GM12878 (cell line): Measurements from ENCODE around the gene TH. TPM values are rescaled to one million over a fixed set of nuclear protein-coding genes. Genes with fewer than 3 reads are reported as not detected.

Experiments used
- ATAC-seq: fragments of 200-7000 bp; cut with Tn5 transposase; 3 replicates; pipeline ENCODE4 v1.9.1; 2020; ENCODE audit warnings: mild to moderate bottlenecking, moderate library complexity
- BruUV-seq: library from RNA; stranded (reverse); fragments of 400-500 nt; replicated peaks from 2 replicates; lab custom pipeline; 2021; lab: Mats Ljungman, UMichigan
- CTCF ChIA-PET: fragments of 300-600 bp; sonication (Branson Sonifier 250); formaldehyde crosslinking; extraction: SDS; loops from one replicate; lab custom pipeline; 2021; ENCODE audit warnings: inconsistent platforms; lab: Yijun Ruan, JAX
- POLR2A ChIA-PET: fragments of 350-600 bp; formaldehyde crosslinking; extraction: SDS; loops from one replicate; lab custom pipeline; 2021; ENCODE audit warnings: inconsistent platforms; lab: Charles Lee
- RAD21 ChIA-PET: fragments of 300-600 bp; sonication (Branson Sonifier 250); formaldehyde crosslinking; loops from one replicate; lab custom pipeline; 2023; ENCODE audit warnings: antibody characterized with exemption; ENCODE audit not compliant: unreplicated experiment; lab: Charles Lee
- SMC1A ChIA-PET: fragments of 300-600 bp; sonication (Branson Sonifier 250); formaldehyde crosslinking; loops from one replicate; lab custom pipeline; 2023; ENCODE audit not compliant: unreplicated experiment, uncharacterized antibody; lab: Charles Lee
- DNase-seq: peaks from one replicate; pipeline ENCODE4 v3.0.0-alpha.2; 2011; ENCODE audit warnings: low read depth, low spot score
- FAIRE-seq: peaks from 3 replicates; lab custom pipeline; 2011; peaks lifted over from hg19 to GRCh38; lab: Jason Lieb, UNC
- H2AFZ ChIP-seq: 2 replicates; pipeline ENCODE4 v1.6.0; 2011; ENCODE audit warnings: low read depth, low read length, control low read depth; ENCODE audit not compliant: control insufficient read depth
- H3K27ac ChIP-seq: 2 replicates; pipeline ENCODE4 v1.5.1; 2011; ENCODE audit warnings: control low read depth; ENCODE audit not compliant: control insufficient read depth, insufficient read depth
- H3K27me3 ChIP-seq, 2 experiments: replicated peaks in 1 of 2; 2 replicates each; pipeline versions ENCODE4 v1.6.0 to v1.6.1; 2011; ENCODE audit warnings: low read length in 1 of 2; ENCODE audit not compliant: control insufficient read depth in 2 of 2, insufficient read depth in 2 of 2
- H3K36me3 ChIP-seq, 2 experiments: 2 replicates each; pipeline ENCODE4 v1.5.1; 2011; ENCODE audit warnings: low read length in 1 of 2; ENCODE audit not compliant: control insufficient read depth in 2 of 2, insufficient read depth in 2 of 2
- H3K4me1 ChIP-seq: 2 replicates; pipeline ENCODE4 v1.6.1; 2011; ENCODE audit warnings: mild to moderate bottlenecking, low read length, moderate library complexity, mixed read lengths; ENCODE audit not compliant: control insufficient read depth, insufficient read depth
- H3K4me2 ChIP-seq: 2 replicates; pipeline ENCODE4 v1.6.0; 2011; ENCODE audit warnings: control low read depth; ENCODE audit not compliant: control insufficient read depth, insufficient read depth
- H3K4me3 ChIP-seq: fragments of 200-600 bp; sonication (generic); 2 replicates; pipeline ENCODE4 v1.5.1; 2016
- H3K79me2 ChIP-seq: 2 replicates; pipeline ENCODE4 v1.6.0; 2011; ENCODE audit warnings: low read length; ENCODE audit not compliant: control insufficient read depth, insufficient read depth
- H3K9ac ChIP-seq: 2 replicates; pipeline ENCODE4 v1.8.0; 2011; ENCODE audit warnings: low read length, control low read depth, mixed read lengths; ENCODE audit not compliant: control insufficient read depth, insufficient read depth
- H3K9me3 ChIP-seq: replicated peaks from 3 replicates; pipeline ENCODE4 v1.5.1; 2011; ENCODE audit warnings: mild to moderate bottlenecking, low read length; ENCODE audit not compliant: control insufficient read depth, insufficient read depth
- H4K20me1 ChIP-seq: 2 replicates; pipeline ENCODE4 v1.6.0; 2011; ENCODE audit not compliant: control insufficient read depth, insufficient read depth
- CBFB ChIP-seq: IDR thresholded peaks from 2 replicates; pipeline ENCODE4 v1.6.1; 2016; ENCODE audit warnings: antibody characterized with exemption, low read depth
- CHD2 ChIP-seq: IDR thresholded peaks from 2 replicates; pipeline ENCODE4 v1.6.1; 2011; ENCODE audit warnings: low read depth, low read length, improper control_type of control experiment, borderline replicate concordance
- ESRRA ChIP-seq: IDR thresholded peaks from 2 replicates; pipeline ENCODE4 v1.6.1; 2012; ENCODE audit warnings: mild to moderate bottlenecking, low read length, improper control_type of control experiment
- ETV6 ChIP-seq, 2 experiments: fragments of 450-650 bp in 1 of 2; IDR thresholded peaks in 1 of 2; conservative IDR thresholded peaks in 1 of 2; 2 replicates each; pipeline ENCODE4 v1.6.1; 2014; ENCODE audit warnings: antibody characterized with exemption in 1 of 2, borderline replicate concordance in 1 of 2, low read depth in 1 of 2, mild to moderate bottlenecking in 1 of 2, moderate library complexity in 1 of 2
- EZH2 ChIP-seq: IDR thresholded peaks from 2 replicates; pipeline ENCODE4 v1.6.1; 2012; ENCODE audit warnings: low read depth, mild to moderate bottlenecking, control low read depth, inconsistent platforms, low read length, borderline replicate concordance; ENCODE audit not compliant: control insufficient read depth
- HDGF ChIP-seq: fragments of 450-650 bp; IDR thresholded peaks from 2 replicates; pipeline ENCODE4 v1.6.1; 2016; ENCODE audit warnings: antibody characterized with exemption
- IKZF1 ChIP-seq: fragments of 450-650 bp; conservative IDR thresholded peaks from 2 replicates; pipeline ENCODE4 v1.6.1; 2017; ENCODE audit warnings: antibody characterized with exemption, mild to moderate bottlenecking
- MTA3 ChIP-seq: IDR thresholded peaks from 2 replicates; pipeline ENCODE4 v1.6.1; 2012; ENCODE audit warnings: low read length, inconsistent platforms, borderline replicate concordance
- SMAD1 ChIP-seq: fragments of 450-650 bp; IDR thresholded peaks from 2 replicates; pipeline ENCODE4 v1.6.1; 2018; ENCODE audit warnings: mild to moderate bottlenecking, low read depth; ENCODE audit not compliant: partially characterized antibody
- SMARCA5 ChIP-seq: fragments of 450-650 bp; IDR thresholded peaks from 2 replicates; pipeline ENCODE4 v1.6.1; 2017; ENCODE audit warnings: mild to moderate bottlenecking
- SMC3 ChIP-seq: IDR thresholded peaks from 2 replicates; pipeline ENCODE4 v1.6.1; 2011; ENCODE audit warnings: low read length, improper control_type of control experiment, borderline replicate concordance
- SUZ12 ChIP-seq: fragments of 200-600 bp; sonication (generic); IDR thresholded peaks from one replicate; pipeline ENCODE4 v1.6.1; 2018; ENCODE audit warnings: antibody characterized with exemption, mild to moderate bottlenecking; ENCODE audit not compliant: unreplicated experiment
- TARDBP ChIP-seq: IDR thresholded peaks from 2 replicates; pipeline ENCODE4 v1.6.1; 2016; ENCODE audit warnings: borderline replicate concordance
- YBX1 ChIP-seq: fragments of 450-650 bp; IDR thresholded peaks from 2 replicates; pipeline ENCODE4 v1.6.1; 2016; ENCODE audit warnings: antibody characterized with exemption
- WGBS: methylation state at CpG from one replicate; pipeline ENCODE4 v1.1.6; 2016; ENCODE audit warnings: low lambda C conversion rate; ENCODE audit not compliant: insufficient replicate concordance, insufficient coverage; ENCODE audit errors: missing lambda C conversion rate; 5-methylcytosine and 5-hydroxymethylcytosine counted together
- in situ Hi-C: fragments of 300-500 bp; cut with MboI; formaldehyde crosslinking; loops from 9 replicates; pipeline ENCODE4 v1.14.3; 2018; ENCODE audit warnings: mixed read lengths
- intact Hi-C: fragments of 100-400 bp; cut with micrococcal nuclease; formaldehyde crosslinking; loops from one replicate; pipeline ENCODE4 v1.14.2; 2022; ENCODE audit not compliant: unreplicated experiment
- polyA plus RNA-seq, 11 experiments: library from polyadenylated mRNA; depleted of rRNA in 4 of 11; unstranded in 6 of 11; stranded (reverse) in 5 of 11; fragments of >200 nt; fragmentation: Nextera tagmentation in 4 of 11; fragmentation: Illumina TruSeq in 1 of 11; extraction: Ambion mirVana in 4 of 11; extraction: Trizol in 1 of 11; gene quantifications; 1 replicate in 1 of 11; 2 replicates in 10 of 11; pipeline versions ENCODE4 v1.2.1 to v1.2.3, GENCODE V29; 2011 to 2016; ENCODE audit warnings: inconsistent platforms in 2 of 11, missing spikeins in 2 of 11, low read depth in 1 of 11
- total RNA-seq, 4 experiments: library from RNA; depleted of rRNA in 3 of 4; stranded (reverse); fragments of >200 nt in 3 of 4; fragmentation: Illumina TruSeq in 1 of 4; extraction: Trizol in 1 of 4; gene quantifications; 2 replicates each; pipeline versions ENCODE4 v1.2.1 to v1.2.3, GENCODE V29; 2013 to 2021
- TF ChIP-seq, protein P1 (sequence below): fragments of 450-650 bp; IDR thresholded peaks from 2 replicates; pipeline ENCODE4 v1.6.1; 2018; ENCODE audit warnings: borderline replicate concordance, mild to moderate bottlenecking; ENCODE audit not compliant: partially characterized antibody
- TF ChIP-seq, protein P2 (sequence below): IDR thresholded peaks from 2 replicates; pipeline ENCODE4 v1.6.1; 2011; ENCODE audit warnings: borderline replicate concordance, low read depth, mild to moderate bottlenecking, moderate library complexity, low read length; ENCODE audit not compliant: insufficient read depth, poor library complexity, severe bottlenecking
- TF ChIP-seq, protein P3 (sequence below): IDR thresholded peaks from 2 replicates; pipeline ENCODE4 v1.6.1; 2011; ENCODE audit warnings: mild to moderate bottlenecking, low read depth, low read length, moderate library complexity; ENCODE audit not compliant: insufficient replicate concordance

The TH gene
- total and polyA plus RNA-seq, 10 of the 15 experiments (the other 5 are each of a cell fraction or from before 2014, with no cell fraction given), result not detected

DNA sequence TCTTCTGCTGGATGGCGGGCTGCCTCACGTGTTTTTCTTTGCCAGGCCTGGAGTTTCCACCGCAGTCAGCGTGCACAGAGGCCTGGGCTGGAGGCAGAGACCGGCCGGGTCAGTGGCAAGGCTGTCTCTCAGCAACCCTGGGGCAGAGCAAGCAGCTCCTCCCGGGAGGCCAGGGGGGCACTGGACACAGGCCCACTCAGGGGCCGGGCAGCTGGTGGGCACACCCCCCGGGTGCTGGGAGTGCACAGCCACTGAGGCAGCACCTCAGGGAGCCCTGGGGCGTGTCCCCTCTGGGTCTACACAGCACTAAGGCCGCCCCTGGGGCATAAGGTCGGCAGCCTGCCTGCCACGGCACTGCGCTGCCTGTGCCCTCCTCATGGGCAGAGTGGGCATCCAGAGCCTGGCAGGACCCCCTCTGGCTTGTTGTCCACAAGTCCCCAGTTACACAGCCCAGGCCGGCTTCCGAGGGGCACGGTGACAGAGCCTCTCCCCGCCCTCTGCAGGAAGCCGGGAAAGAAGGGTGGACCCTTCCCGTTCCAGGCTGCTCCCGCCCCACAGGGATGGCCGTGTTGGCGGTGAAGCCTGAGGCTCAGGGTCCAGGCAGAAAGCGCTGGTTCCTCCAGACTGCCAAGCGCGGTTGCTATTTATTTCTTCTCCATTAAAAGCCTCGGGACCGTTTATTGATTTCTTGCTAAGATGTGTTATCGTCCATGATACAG, 18.5 kb upstream of the TH start:
- Histone ChIP-seq H3K4me2 (no peak overlapping the region), H3K4me1 (no peaks in the 10 kb centered on the region), H3K27me3 (no peaks in the 10 kb centered on the region), H2AFZ (no peak overlapping the region), H3K9me3 (no peaks in the 10 kb centered on the region), H3K9ac (no peak overlapping the region), H3K27ac (no peak overlapping the region), H3K36me3 (no peaks in the 10 kb centered on the region), H4K20me1 (no peaks in the 10 kb centered on the region), H3K4me3 (no peak overlapping the region), H3K79me2 (no peaks in the 10 kb centered on the region)
- DNase-seq (no peak), ATAC-seq (no peak), FAIRE-seq (no peak)
- POLR2A ChIA-PET, result no interaction called here
- CTCF ChIA-PET, result no interaction called here
- in situ Hi-C loops (no loop called here), intact Hi-C loops (loop anchor here (10.0 kb wide), 1 partner anchor 345 kb away; no protein-coding TSS in a partner anchor)
- SMC1A ChIA-PET, result no interaction called here
- RAD21 ChIA-PET, result no interaction called here
- no TSS peak for BruUV-seq
- 43% methylated on average over 29 of the region's 29 CpGs for WGBS
- TF ChIP-seq MTA3 (no peak), YBX1 (no peak), ETV6 (conservative IDR thresholded peaks at IDR 0.05 in 1 of 2, IDR thresholded peaks at IDR 0.05 in 1 of 2; ENCODE audit: borderline replicate concordance in 1 of 2, low read depth in 1 of 2) (no peak), TARDBP (no peak), IKZF1 (no peak), HDGF (no peak), SMARCA5 (no peak), CBFB (no peak), SMAD1 (no peak), SUZ12 (no peak), CHD2 (no peak), EZH2 (no peak), ESRRA (no peak), SMC3 (no peak)
- TF ChIP-seq, protein P1, sequence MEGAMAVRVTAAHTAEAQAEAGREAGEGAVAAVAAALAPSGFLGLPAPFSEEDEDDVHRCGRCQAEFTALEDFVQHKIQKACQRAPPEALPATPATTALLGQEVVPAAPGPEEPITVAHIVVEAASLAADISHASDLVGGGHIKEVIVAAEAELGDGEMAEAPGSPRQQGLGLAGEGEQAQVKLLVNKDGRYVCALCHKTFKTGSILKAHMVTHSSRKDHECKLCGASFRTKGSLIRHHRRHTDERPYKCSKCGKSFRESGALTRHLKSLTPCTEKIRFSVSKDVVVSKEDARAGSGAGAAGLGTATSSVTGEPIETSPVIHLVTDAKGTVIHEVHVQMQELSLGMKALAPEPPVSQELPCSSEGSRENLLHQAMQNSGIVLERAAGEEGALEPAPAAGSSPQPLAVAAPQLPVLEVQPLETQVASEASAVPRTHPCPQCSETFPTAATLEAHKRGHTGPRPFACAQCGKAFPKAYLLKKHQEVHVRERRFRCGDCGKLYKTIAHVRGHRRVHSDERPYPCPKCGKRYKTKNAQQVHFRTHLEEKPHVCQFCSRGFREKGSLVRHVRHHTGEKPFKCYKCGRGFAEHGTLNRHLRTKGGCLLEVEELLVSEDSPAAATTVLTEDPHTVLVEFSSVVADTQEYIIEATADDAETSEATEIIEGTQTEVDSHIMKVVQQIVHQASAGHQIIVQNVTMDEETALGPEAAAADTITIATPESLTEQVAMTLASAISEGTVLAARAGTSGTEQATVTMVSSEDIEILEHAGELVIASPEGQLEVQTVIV, result no peak
- TF ChIP-seq, protein P2, sequence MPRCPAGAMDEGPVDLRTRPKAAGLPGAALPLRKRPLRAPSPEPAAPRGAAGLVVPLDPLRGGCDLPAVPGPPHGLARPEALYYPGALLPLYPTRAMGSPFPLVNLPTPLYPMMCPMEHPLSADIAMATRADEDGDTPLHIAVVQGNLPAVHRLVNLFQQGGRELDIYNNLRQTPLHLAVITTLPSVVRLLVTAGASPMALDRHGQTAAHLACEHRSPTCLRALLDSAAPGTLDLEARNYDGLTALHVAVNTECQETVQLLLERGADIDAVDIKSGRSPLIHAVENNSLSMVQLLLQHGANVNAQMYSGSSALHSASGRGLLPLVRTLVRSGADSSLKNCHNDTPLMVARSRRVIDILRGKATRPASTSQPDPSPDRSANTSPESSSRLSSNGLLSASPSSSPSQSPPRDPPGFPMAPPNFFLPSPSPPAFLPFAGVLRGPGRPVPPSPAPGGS, result no peak
- TF ChIP-seq, protein P3, sequence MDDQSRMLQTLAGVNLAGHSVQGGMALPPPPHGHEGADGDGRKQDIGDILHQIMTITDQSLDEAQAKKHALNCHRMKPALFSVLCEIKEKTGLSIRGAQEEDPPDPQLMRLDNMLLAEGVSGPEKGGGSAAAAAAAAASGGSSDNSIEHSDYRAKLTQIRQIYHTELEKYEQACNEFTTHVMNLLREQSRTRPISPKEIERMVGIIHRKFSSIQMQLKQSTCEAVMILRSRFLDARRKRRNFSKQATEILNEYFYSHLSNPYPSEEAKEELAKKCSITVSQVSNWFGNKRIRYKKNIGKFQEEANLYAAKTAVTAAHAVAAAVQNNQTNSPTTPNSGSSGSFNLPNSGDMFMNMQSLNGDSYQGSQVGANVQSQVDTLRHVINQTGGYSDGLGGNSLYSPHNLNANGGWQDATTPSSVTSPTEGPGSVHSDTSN, result no peak
